Heart left ventricle (tissue), 16 donors: ENCODE results near the gene MAGI2. TPM values are rescaled to one million over a fixed set of nuclear protein-coding genes. Genes with fewer than 3 reads are reported as not detected.

ENCODE experiments used
- ATAC-seq, 4 donors: fragments of 200-7000 bp; cut with Tn5 transposase; one replicate each; pipeline ENCODE4 v1.9.1; 2020 to 2022; ENCODE audit warnings: moderate library complexity in 4 of 4, mild to moderate bottlenecking in 3 of 4, moderate number of reproducible peaks in 1 of 4
- DNase-seq, 5 donors: peaks; one replicate each; pipeline ENCODE4 v3.0.0-alpha.2; 2020
- H3K27ac ChIP-seq, 12 donors: fragments of 200-600 bp; sonication (generic) in 4 of 12; one replicate each; pipeline versions ENCODE4 v1.5.0 to v1.8.0; 2016 to 2022; ENCODE audit warnings: mild to moderate bottlenecking in 2 of 12
- H3K27me3 ChIP-seq, 9 donors: fragments of 200-600 bp; sonication (generic) in 2 of 9; one replicate each; pipeline versions ENCODE4 v1.5.1 to v1.8.0; 2016 to 2022; ENCODE audit warnings: mild to moderate bottlenecking in 3 of 9
- H3K36me3 ChIP-seq, 9 donors: fragments of 200-600 bp; sonication (generic) in 2 of 9; one replicate each; pipeline versions ENCODE4 v1.5.0 to v1.8.0; 2018 to 2022; ENCODE audit warnings: mild to moderate bottlenecking in 2 of 9
- H3K4me1 ChIP-seq, 12 donors: fragments of 200-600 bp; sonication (generic) in 4 of 12; one replicate each; pipeline versions ENCODE4 v1.5.0 to v1.8.0; 2016 to 2022; ENCODE audit warnings: mild to moderate bottlenecking in 3 of 12
- H3K4me3 ChIP-seq, 12 donors: fragments of 200-600 bp; sonication (generic) in 4 of 12; one replicate each; pipeline versions ENCODE4 v1.5.0 to v1.8.0; 2017 to 2022; ENCODE audit warnings: mild to moderate bottlenecking in 9 of 12, moderate library complexity in 4 of 12
- H3K9me3 ChIP-seq, 12 donors: fragments of 200-600 bp; sonication (generic) in 4 of 12; one replicate each; pipeline versions ENCODE4 v1.5.0 to v1.8.0; 2016 to 2022; ENCODE audit warnings: mild to moderate bottlenecking in 1 of 12
- POLR2A ChIP-seq, 2 donors: fragments of 450-650 bp; IDR thresholded peaks; one replicate each; pipeline ENCODE4 v1.6.1; 2017; ENCODE audit warnings: antibody characterized with exemption in 2 of 2, mild to moderate bottlenecking in 2 of 2, moderate library complexity in 2 of 2
- WGBS, 4 donors: extraction: QIAGEN DNeasy Blood & Tissue Kit in 2 of 4; methylation state at CpG; one replicate each; pipeline versions ENCODE4 v1.1.5 to v1.1.7; 2013 to 2018; 5-methylcytosine and 5-hydroxymethylcytosine counted together
- intact Hi-C, 10 donors: fragments of 100-400 bp; cut with DNase I; formaldehyde crosslinking; loops; one replicate each; pipeline versions ENCODE4 v1.11.1 to v1.14.2; 2022
- polyA plus RNA-seq, 2 donors: library from polyadenylated mRNA; stranded (reverse); fragments of 200-250 nt; gene quantifications; one replicate each; pipeline ENCODE4 v1.2.3, GENCODE V29; 2013
- total RNA-seq, 9 donors: library from RNA; depleted of rRNA in 2 of 9; stranded (reverse); fragments of >200 nt in 2 of 9; fragmentation: NEBNext Ultra II Directional in 3 of 9; extraction: Animal tissue kit (Norgen Biotek cat#: 25700) in 3 of 9; gene quantifications; one replicate each; pipeline versions ENCODE4 v1.1.0 to v1.2.4, GENCODE V29; 2016 to 2023
- TF ChIP-seq, protein P1 (sequence below), 12 donors: fragments of 200-600 bp; sonication (generic) in 4 of 12; IDR thresholded peaks; one replicate each; pipeline versions ENCODE4 v1.5.0 to v1.8.0; 2018 to 2022; ENCODE audit warnings: antibody characterized with exemption in 12 of 12, mild to moderate bottlenecking in 5 of 12
- donor health status: ischemic (EF 13 %, LVEDD 7.1; RV severe dilation, severe dysfunction).
- donor health status: healthy with polysubstance abuse.
- donor health status: DM: no; HTN: yes; CAD: no.
- donor health status: DM: no; HTN: no; CAD: no.
- donor health status: ischemic (EF 25% LVEDD 6.9; RV normal size, moderate dysfunction).
- donor health status: ischemic (EF 25% LVEDD 5.7; RV mildly dilated, moderate dysfunction).
- donor health status: healthy.
- donor health status: DM: yes; HTN: yes; CAD: no.
- donor health status: ischemic (EF 35%, LVEDD 5.7; RV mildly dilated, moderate dysfunction).
- donor health status: nonischemic (EF 11% LVEDD 7.7; RV severe dilation, severe dysfunction).
- donor health status: DM: yes; HTN: yes; CAD: no.
- donor health status: PGD.
- donor health status: ischemic (EF 29% LVEDD 5.4; RV normal size, mild dysfunction).
- donor health status: nonischemic (EF 23%, LVEDD 6.1; RV moderate dilation, normal function).

MAGI2 gene
- total and polyA plus RNA-seq, 11 donors, result 1.1 to 6.8 (median 3.8) TPM

DNA sequence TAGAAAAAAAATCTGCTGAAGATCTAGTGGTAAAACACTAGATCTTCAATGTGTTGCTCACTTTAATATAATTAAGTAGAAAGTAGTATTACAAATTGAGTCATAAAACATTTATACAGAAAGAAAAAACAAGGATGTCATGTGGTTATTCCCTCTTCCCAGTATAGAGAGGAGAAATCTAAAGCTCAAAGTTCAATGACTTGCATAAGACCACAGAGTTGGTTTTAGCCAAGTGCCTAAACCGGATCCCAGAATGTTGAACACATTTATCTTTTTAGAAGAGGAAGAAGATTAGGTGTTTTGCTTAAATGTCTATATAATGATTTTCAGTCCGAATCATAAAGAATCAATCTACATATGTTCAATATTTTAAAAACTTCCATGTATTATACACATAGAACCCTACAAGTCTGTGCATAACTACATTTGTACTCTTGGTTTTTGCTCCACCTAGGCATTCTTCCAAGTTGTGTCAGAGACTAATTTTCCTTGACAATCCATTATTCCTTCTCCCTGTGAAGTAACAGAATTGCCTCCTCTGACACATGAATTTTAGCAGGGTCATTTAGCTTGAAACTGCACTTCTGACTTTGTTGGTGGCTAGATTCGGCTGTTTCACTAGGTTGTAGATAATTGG, 389.2 kb downstream of the MAGI2 start:
- Histone ChIP-seq H3K27me3 (no peaks in the 10 kb centered on the region), H3K4me3 (no peak overlapping the region), H3K9me3 (peaks cover 0 to 23% (median 0%) of the 10 kb centered on the region in 12 donors), H3K36me3 (no peaks in the 10 kb centered on the region), H3K4me1 (no peaks in the 10 kb centered on the region), H3K27ac (no peak overlapping the region)
- ATAC-seq (no peak), DNase-seq (no peak)
- intact Hi-C loops, result no loop called here
- WGBS, 4 donors, result 82 to 89% (median 87%) methylated on average over 3 of the region's 3 CpGs
- no peak for TF ChIP-seq POLR2A (IDR thresholded peaks at IDR 0.05)
- TF ChIP-seq, protein P1, sequence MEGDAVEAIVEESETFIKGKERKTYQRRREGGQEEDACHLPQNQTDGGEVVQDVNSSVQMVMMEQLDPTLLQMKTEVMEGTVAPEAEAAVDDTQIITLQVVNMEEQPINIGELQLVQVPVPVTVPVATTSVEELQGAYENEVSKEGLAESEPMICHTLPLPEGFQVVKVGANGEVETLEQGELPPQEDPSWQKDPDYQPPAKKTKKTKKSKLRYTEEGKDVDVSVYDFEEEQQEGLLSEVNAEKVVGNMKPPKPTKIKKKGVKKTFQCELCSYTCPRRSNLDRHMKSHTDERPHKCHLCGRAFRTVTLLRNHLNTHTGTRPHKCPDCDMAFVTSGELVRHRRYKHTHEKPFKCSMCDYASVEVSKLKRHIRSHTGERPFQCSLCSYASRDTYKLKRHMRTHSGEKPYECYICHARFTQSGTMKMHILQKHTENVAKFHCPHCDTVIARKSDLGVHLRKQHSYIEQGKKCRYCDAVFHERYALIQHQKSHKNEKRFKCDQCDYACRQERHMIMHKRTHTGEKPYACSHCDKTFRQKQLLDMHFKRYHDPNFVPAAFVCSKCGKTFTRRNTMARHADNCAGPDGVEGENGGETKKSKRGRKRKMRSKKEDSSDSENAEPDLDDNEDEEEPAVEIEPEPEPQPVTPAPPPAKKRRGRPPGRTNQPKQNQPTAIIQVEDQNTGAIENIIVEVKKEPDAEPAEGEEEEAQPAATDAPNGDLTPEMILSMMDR (IDR thresholded peaks at IDR 0.05), result no peak

- WGBS, 4 donors, result 60 to 67% (median 64%) methylated on average over 2 of the region's 2 CpGs
- Histone ChIP-seq H3K9me3 (peaks cover 0 to 23% (median 0%) of the 10 kb centered on the region in 12 donors), H3K4me3 (no peak overlapping the region), H3K27ac (no peak overlapping the region), H3K4me1 (no peaks in the 10 kb centered on the region), H3K36me3 (no peaks in the 10 kb centered on the region), H3K27me3 (no peaks in the 10 kb centered on the region)
- DNase-seq (no peak), ATAC-seq (no peak)
- intact Hi-C loops, result no loop called here
- no peak for TF ChIP-seq POLR2A (IDR thresholded peaks at IDR 0.05)
- TF ChIP-seq, protein P1 (IDR thresholded peaks at IDR 0.05), result peak in 1 of 12 donors; percentile 7
Observed at GRCh38 chr7:79063019-79063698, 390.3 kb downstream of the MAGI2 start.

GRCh38 chr7:79060498-79060897, 393.0 kb downstream of the MAGI2 start:
- ATAC-seq, result no peak
- H3K27me3 ChIP-seq, result no peaks in the 10 kb centered on the region
- no peak for DNase-seq
- H3K36me3 ChIP-seq, result no peaks in the 10 kb centered on the region
- intact Hi-C loops, result no loop called here
- TF ChIP-seq, protein P1 (IDR thresholded peaks at IDR 0.05), result no peak
- no peak for TF ChIP-seq POLR2A (IDR thresholded peaks at IDR 0.05)
- WGBS, 4 donors, result 58 to 69% (median 64%) methylated on average over 3 of the region's 3 CpGs
- no peaks in the 10 kb centered on the region for H3K4me1 ChIP-seq
- H3K4me3 ChIP-seq, result no peak overlapping the region
- peaks cover 0 to 3% (median 0%) of the 10 kb centered on the region in 12 donors for H3K9me3 ChIP-seq
- no peak overlapping the region for H3K27ac ChIP-seq

GRCh38 chr7:79055722-79056415, 397.6 kb downstream of the MAGI2 start:
- no peaks in the 10 kb centered on the region for H3K36me3 ChIP-seq
- no peak overlapping the region for H3K27ac ChIP-seq
- TF ChIP-seq, protein P1 (IDR thresholded peaks at IDR 0.05), result no peak
- no peak for TF ChIP-seq POLR2A (IDR thresholded peaks at IDR 0.05)
- no peaks in the 10 kb centered on the region for H3K27me3 ChIP-seq
- intact Hi-C loops, result no loop called here
- ATAC-seq (no peak), DNase-seq (no peak)
- no peaks in the 10 kb centered on the region for H3K9me3 ChIP-seq
- WGBS, 4 donors, result 69 to 80% (median 74%) methylated on average over 6 of the region's 6 CpGs
- no peaks in the 10 kb centered on the region for H3K4me1 ChIP-seq
- H3K4me3 ChIP-seq, result no peak overlapping the region
